HG03442 (cell line): ENCODE data around the gene EPS8.

ENCODE experiments used
- ATAC-seq: cut with Tn5 transposase; IDR thresholded peaks from one replicate; pipeline ENCODE4 v1.9.1; 2021; ENCODE audit warnings: mild to moderate bottlenecking, moderate library complexity; ENCODE audit not compliant: unreplicated experiment

EPS8 gene

GRCh38 chr12:15789220-15790171 lies at the start of gene EPS8:
Gene EPS8, minus strand, starts transcription at chr12:15789388. Its CDS starts 106,437 bp downstream, at chr12:15682951.
- ATAC-seq = peak; percentile 87

- ATAC-seq = no peak
Measured at GRCh38 chr12:15837141-15837790, 48.1 kb upstream of the EPS8 start.

GRCh38 chr12:15834575-15834974 lies 45.4 kb upstream of the EPS8 start:
- ATAC-seq = no peak

GRCh38 chr12:15831315-15831978 lies 42.3 kb upstream of the EPS8 start:
- ATAC-seq = no peak

GRCh38 chr12:15830538-15830937 lies 41.4 kb upstream of the EPS8 start:
- no peak for ATAC-seq

GRCh38 chr12:15829949-15830348 lies 40.8 kb upstream of the EPS8 start:
- no peak for ATAC-seq

GRCh38 chr12:15829255-15829654 lies 40.1 kb upstream of the EPS8 start:
- ATAC-seq = no peak

- no peak for ATAC-seq
Measured at GRCh38 chr12:15827136-15827535, 37.9 kb upstream of the EPS8 start.

GRCh38 chr12:15824516-15824915 lies 35.3 kb upstream of the EPS8 start:
- no peak for ATAC-seq

GRCh38 chr12:15823360-15824128 lies 34.4 kb upstream of the EPS8 start:
- no peak for ATAC-seq

- no peak for ATAC-seq
Measured at GRCh38 chr12:15819644-15820437, 30.7 kb upstream of the EPS8 start.

GRCh38 chr12:15818418-15818817 lies 29.2 kb upstream of the EPS8 start:
- ATAC-seq = no peak

- ATAC-seq = no peak
Measured at GRCh38 chr12:15815730-15816129, 26.5 kb upstream of the EPS8 start.

- ATAC-seq = no peak
Measured at GRCh38 chr12:15811214-15812127, 22.3 kb upstream of the EPS8 start.

- no peak for ATAC-seq
Measured at GRCh38 chr12:15808652-15809051, 19.5 kb upstream of the EPS8 start.

- ATAC-seq = no peak
Measured at GRCh38 chr12:15808250-15808649, 19.1 kb upstream of the EPS8 start.

- no peak for ATAC-seq
Measured at GRCh38 chr12:15806826-15807225, 17.6 kb upstream of the EPS8 start.

- ATAC-seq = no peak
Measured at GRCh38 chr12:15801770-15802744, 12.9 kb upstream of the EPS8 start.
